H1 (cell line): Measurements from ENCODE around the gene FGFBP2. TPM values are rescaled to one million over a fixed set of nuclear protein-coding genes. Genes with fewer than 3 reads are reported as not detected.

Source experiments
- CTCF ChIA-PET: fragments of 300-600 bp; sonication (Branson Sonifier 250); formaldehyde crosslinking; loops from one replicate; lab custom pipeline; 2021; ENCODE audit not compliant: partially characterized antibody; lab: Charles Lee
- POLR2A ChIA-PET: fragments of 300-600 bp; sonication (Branson Sonifier 250); formaldehyde crosslinking; loops from one replicate; lab custom pipeline; 2021; ENCODE audit warnings: inconsistent platforms; ENCODE audit not compliant: partially characterized antibody; lab: Charles Lee
- DNase-seq, 2 experiments: peaks; one replicate each; pipeline versions ENCODE4 v3.0.0 to v3.0.0-alpha.2; 2010 to 2022; ENCODE audit warnings: low spot score in 2 of 2, low read depth in 1 of 2, mixed read lengths in 1 of 2
- FAIRE-seq: peaks from 2 replicates; lab custom pipeline; 2011; peaks lifted over from hg19 to GRCh38; lab: Jason Lieb, UNC
- H2AFZ ChIP-seq: 2 replicates; pipeline ENCODE4 v1.8.1; 2012; ENCODE audit warnings: low read length, inconsistent platforms
- H2AK5ac ChIP-seq: 2 replicates; pipeline ENCODE4 v1.6.1; 2013; ENCODE audit warnings: low read depth, low read length
- H2BK120ac ChIP-seq: replicated peaks from 2 replicates; pipeline ENCODE3; 2013; ENCODE audit warnings: low read depth, low read length, inconsistent platforms
- H2BK12ac ChIP-seq: 2 replicates; pipeline ENCODE4 v1.6.1; 2013; ENCODE audit warnings: low read depth, low read length
- H2BK15ac ChIP-seq: 2 replicates; pipeline ENCODE4 v1.6.1; 2013; ENCODE audit warnings: low read length
- H2BK20ac ChIP-seq: 2 replicates; pipeline ENCODE4 v1.6.1; 2013; ENCODE audit warnings: low read length
- H2BK5ac ChIP-seq: 2 replicates; pipeline ENCODE4 v1.6.1; 2013; ENCODE audit warnings: low read depth, low read length
- H3K14ac ChIP-seq: 2 replicates; pipeline ENCODE4 v1.6.1; 2013; ENCODE audit warnings: inconsistent platforms; ENCODE audit not compliant: insufficient read length
- H3K18ac ChIP-seq: 2 replicates; pipeline ENCODE4 v1.6.1; 2013; ENCODE audit warnings: low read length; ENCODE audit errors: extremely low read depth
- H3K23ac ChIP-seq: 2 replicates; pipeline ENCODE4 v1.6.1; 2013; ENCODE audit warnings: inconsistent platforms; ENCODE audit not compliant: insufficient read length
- H3K23me2 ChIP-seq: 2 replicates; pipeline ENCODE4 v1.6.1; 2013; ENCODE audit warnings: low read depth, low read length
- H3K27ac ChIP-seq: 2 replicates; pipeline ENCODE4 v1.6.1; 2011; ENCODE audit warnings: low read depth, low read length, inconsistent platforms
- H3K27me3 ChIP-seq, 4 experiments: replicated peaks in 1 of 4; 1 replicate in 1 of 4; 2 replicates in 3 of 4; pipeline versions ENCODE4 v1.6.1 to v1.8.1; 2011 to 2013; ENCODE audit warnings: low read length in 3 of 4, mild to moderate bottlenecking in 3 of 4, inconsistent platforms in 2 of 4, mixed read lengths in 2 of 4, moderate library complexity in 1 of 4; ENCODE audit not compliant: control insufficient read depth in 3 of 4, insufficient read depth in 3 of 4; ENCODE audit errors: extremely low read depth in 1 of 4
- H3K36me3 ChIP-seq, 4 experiments: 2 replicates each; pipeline versions ENCODE4 v1.6.1 to v1.8.1; 2011 to 2013; ENCODE audit warnings: mild to moderate bottlenecking in 4 of 4, low read length in 3 of 4, moderate library complexity in 2 of 4, control low read depth in 1 of 4, inconsistent platforms in 1 of 4; ENCODE audit not compliant: insufficient read depth in 4 of 4, control insufficient read depth in 2 of 4
- H3K4ac ChIP-seq: replicated peaks from 2 replicates; pipeline ENCODE3; 2013; ENCODE audit warnings: low read length, low read depth, mixed read lengths, inconsistent platforms; ENCODE audit not compliant: insufficient read length
- H3K4me1 ChIP-seq, 4 experiments: replicated peaks in 1 of 4; 1 replicate in 1 of 4; 2 replicates in 3 of 4; pipeline versions ENCODE4 v1.6.1 to v1.8.1; 2011 to 2013; ENCODE audit warnings: low read length in 3 of 4, inconsistent platforms in 2 of 4, mixed read lengths in 1 of 4; ENCODE audit not compliant: insufficient read depth in 4 of 4, control insufficient read depth in 3 of 4
- H3K4me2 ChIP-seq, 2 experiments: 2 replicates each; pipeline versions ENCODE4 v1.6.1 to v1.8.1; 2011 to 2013; ENCODE audit warnings: low read depth in 2 of 2, low read length in 2 of 2, control low read depth in 1 of 2, inconsistent platforms in 1 of 2, mild to moderate bottlenecking in 1 of 2; ENCODE audit not compliant: insufficient read depth in 1 of 2
- H3K4me3 ChIP-seq, 4 experiments: fragments of 200-600, 300-600 bp in 1 of 4; sonication (generic), shearing (Covaris generic), sonication (Bioruptor Twin) in 1 of 4; 2 replicates each; pipeline versions ENCODE4 v1.5.1 to v1.8.1; 2011 to 2016; ENCODE audit warnings: low read length in 4 of 4, low read depth in 3 of 4, control low read depth in 2 of 4, inconsistent platforms in 2 of 4, mild to moderate bottlenecking in 2 of 4, mixed read lengths in 1 of 4, moderate library complexity in 1 of 4; ENCODE audit not compliant: insufficient read depth in 2 of 4; ENCODE audit errors: extremely low read depth in 1 of 4
- H3K56ac ChIP-seq: replicated peaks from 2 replicates; pipeline ENCODE3; 2013; ENCODE audit warnings: low read depth, mild to moderate bottlenecking, mixed read lengths, low read length, inconsistent platforms; ENCODE audit not compliant: insufficient read length
- H3K79me1 ChIP-seq: 2 replicates; pipeline ENCODE4 v1.6.1; 2013; ENCODE audit warnings: low read depth, low read length, control low read depth
- H3K79me2 ChIP-seq, 2 experiments: 2 replicates each; pipeline versions ENCODE4 v1.6.1 to v1.8.1; 2012 to 2013; ENCODE audit warnings: low read length in 2 of 2, mild to moderate bottlenecking in 2 of 2, inconsistent platforms in 1 of 2; ENCODE audit not compliant: insufficient read depth in 2 of 2, control insufficient read depth in 1 of 2
- H3K9ac ChIP-seq, 4 experiments: replicated peaks in 1 of 4; 1 replicate in 1 of 4; 2 replicates in 3 of 4; pipeline versions ENCODE4 v1.6.1 to v1.8.1; 2011 to 2013; ENCODE audit warnings: low read depth in 3 of 4, low read length in 3 of 4, control low read depth in 2 of 4, mild to moderate bottlenecking in 2 of 4, moderate library complexity in 2 of 4, inconsistent platforms in 1 of 4; ENCODE audit errors: extremely low read depth in 1 of 4
- H3K9me3 ChIP-seq, 2 experiments: 2 replicates each; pipeline versions ENCODE4 v1.6.1 to v1.8.1; 2012 to 2013; ENCODE audit warnings: mild to moderate bottlenecking in 2 of 2, moderate library complexity in 2 of 2, control low read depth in 1 of 2, inconsistent platforms in 1 of 2, low read depth in 1 of 2, low read length in 1 of 2, mixed read lengths in 1 of 2; ENCODE audit not compliant: insufficient read depth in 2 of 2
- H4K20me1 ChIP-seq, 2 experiments: replicated peaks in 1 of 2; 2 replicates each; pipeline versions ENCODE3 to v1.8.1; 2011 to 2013; ENCODE audit warnings: inconsistent platforms in 2 of 2, low read length in 2 of 2, mild to moderate bottlenecking in 1 of 2; ENCODE audit not compliant: insufficient read depth in 2 of 2, control insufficient read depth in 1 of 2
- H4K5ac ChIP-seq: 2 replicates; pipeline ENCODE4 v1.6.1; 2013; ENCODE audit warnings: low read length, low read depth, mixed read lengths, inconsistent platforms; ENCODE audit not compliant: insufficient read length
- H4K8ac ChIP-seq: 2 replicates; pipeline ENCODE4 v1.8.0; 2013; ENCODE audit warnings: mild to moderate bottlenecking, moderate library complexity, low read length, inconsistent platforms; ENCODE audit not compliant: insufficient read depth; ENCODE audit errors: extremely low read depth
- H4K91ac ChIP-seq: replicated peaks from 2 replicates; pipeline ENCODE3; 2013; ENCODE audit warnings: low read length, mixed read lengths, inconsistent platforms; ENCODE audit not compliant: insufficient read length
- BACH1 ChIP-seq: IDR thresholded peaks from 2 replicates; pipeline ENCODE4 v1.6.1; 2012; ENCODE audit warnings: low read length, improper control_type of control experiment
- CTCF ChIP-seq, 3 experiments: IDR thresholded peaks; 1 replicate in 2 of 3; 2 replicates in 1 of 3; pipeline versions ENCODE4 v1.5.1 to v1.6.1; 2011; ENCODE audit warnings: low read length in 3 of 3, mild to moderate bottlenecking in 3 of 3, inconsistent platforms in 2 of 3, low read depth in 1 of 3, moderate library complexity in 1 of 3; ENCODE audit not compliant: insufficient read depth in 1 of 3; ENCODE audit errors: control extremely low read depth in 1 of 3
- EGR1 ChIP-seq: IDR thresholded peaks from 2 replicates; pipeline ENCODE4 v1.6.1; 2011; ENCODE audit warnings: low read depth, low read length, borderline replicate concordance
- EZH2 ChIP-seq: fragments of 200-600 bp; sonication (generic); IDR thresholded peaks from 2 replicates; pipeline ENCODE4 v1.7.1; 2012; ENCODE audit warnings: low read depth, mild to moderate bottlenecking, moderate library complexity, low read length, inconsistent platforms; ENCODE audit not compliant: severe bottlenecking
- RFX5 ChIP-seq: IDR thresholded peaks from 2 replicates; pipeline ENCODE4 v1.6.1; 2011; ENCODE audit warnings: low read depth, low read length, improper control_type of control experiment, borderline replicate concordance
- SRF ChIP-seq: IDR thresholded peaks from 2 replicates; pipeline ENCODE4 v1.6.1; 2011; ENCODE audit warnings: mild to moderate bottlenecking, low read depth, low read length, moderate library complexity
- TEAD4 ChIP-seq: IDR thresholded peaks from 2 replicates; pipeline ENCODE4 v1.6.1; 2012; ENCODE audit warnings: low read depth, low read length, inconsistent platforms, mixed read lengths
- WGBS, 2 experiments: shearing (Covaris generic) in 1 of 2; methylation state at CpG; one replicate each; pipeline versions ENCODE4 v1.1.6 to v1.1.7; 2013 to 2015; ENCODE audit warnings: low lambda C conversion rate in 2 of 2, mixed read lengths in 2 of 2, inconsistent platforms in 1 of 2, low coverage in 1 of 2, missing lambda C conversion rate in 1 of 2; ENCODE audit not compliant: insufficient replicate concordance in 2 of 2, insufficient coverage in 1 of 2, insufficient read length in 1 of 2; ENCODE audit errors: extremely low coverage in 1 of 2, missing lambda C conversion rate in 1 of 2; 5-methylcytosine and 5-hydroxymethylcytosine counted together
- polyA plus RNA-seq, 7 experiments: library from polyadenylated mRNA; depleted of rRNA in 3 of 7; stranded (reverse) in 5 of 7; unstranded in 2 of 7; fragments of >200 nt in 5 of 7; fragments of 200-250 nt in 2 of 7; gene quantifications; 1 replicate in 5 of 7; 2 replicates in 1 of 7; 4 replicates in 1 of 7; pipeline versions ENCODE4 v1.2.1 to v1.2.3, GENCODE V29; 2011 to 2013; ENCODE audit warnings: missing spikeins in 2 of 7, mixed read lengths in 2 of 7
- total RNA-seq: library from RNA; stranded (reverse); fragmentation: NEBNext Ultra II Directional; extraction: Animal tissue kit (Norgen Biotek cat#: 25700); gene quantifications from 2 replicates; pipeline ENCODE4 v1.2.1, GENCODE V29; 2021

FGFBP2 gene
- total and polyA plus RNA-seq, 2 of the 8 experiments (the other 6 are each of a cell fraction or from before 2014, with no cell fraction given) = 0.15 TPM; not detected in 1

GRCh38 chr4:15971068-15971801 lies 8.3 kb upstream of the FGFBP2 start:
- Histone ChIP-seq H2BK15ac (no peak overlapping the region), H2BK5ac (no peak overlapping the region), H3K4me3 (no peak overlapping the region), H2AK5ac (no peak overlapping the region), H3K4me1 (no peaks in the 10 kb centered on the region), H3K56ac (no peak overlapping the region), H3K9ac (no peak overlapping the region), H3K79me1 (no peaks in the 10 kb centered on the region), H4K5ac (no peak overlapping the region), H3K4me2 (no peak overlapping the region), H3K79me2 (no peaks in the 10 kb centered on the region), H2BK120ac (no peak overlapping the region), H2BK20ac (no peak overlapping the region), H3K9me3 (0 out of 4 replicates have a peak, but pooled peaks cover 0 to 2% of the 10 kb centered on the region in 2 experiments), H3K23ac (no peak overlapping the region), H4K91ac (no peak overlapping the region), H3K18ac (no peak overlapping the region), H3K14ac (no peak overlapping the region), H2BK12ac (no peak overlapping the region), H3K27ac (no peak overlapping the region), H3K36me3 (peaks cover 0 to 13% (median 5%) of the 10 kb centered on the region in 4 experiments; a peak in 4 of 8 replicates), H4K8ac (no peak overlapping the region), H3K27me3 (no peaks in the 10 kb centered on the region; a peak in 1 of 7 replicates), H3K4ac (no peak overlapping the region), H4K20me1 (no peaks in the 10 kb centered on the region), H2AFZ (no peak overlapping the region), H3K23me2 (no peaks in the 10 kb centered on the region)
- CTCF ChIA-PET = interaction anchor here (0.9 to 1.1 kb wide), 3 partner anchors 42 to 473 kb away, joined by 3 to 4 read pairs (median 3); no protein-coding TSS in a partner anchor
- POLR2A ChIA-PET = interaction anchor here (1.3 kb wide), 1 partner anchor 13 kb away, joined by 3 read pairs; no protein-coding TSS in a partner anchor
- no peak for TF ChIP-seq SRF
- 0 out of 4 replicates have a peak, but pooled peaks of 1 of the 3 experiments have one; percentile 1 for TF ChIP-seq CTCF (IDR thresholded peaks at IDR 0.05; ENCODE audit: control extremely low read depth in 1 of 3, insufficient read depth in 1 of 3, low read depth in 1 of 3, low read length in 3 of 3)
- no peak for TF ChIP-seq TEAD4
- no peak for TF ChIP-seq EGR1
- no peak for TF ChIP-seq BACH1
- TF ChIP-seq RFX5 = no peak
- no peak for TF ChIP-seq EZH2
- no peak for DNase-seq
- FAIRE-seq = no peak
- 85% methylated on average over 9 of the region's 9 CpGs; no CpG with 5 or more reads in 1 of the 2 experiments for WGBS, 2 experiments
